H9 (cell line): ENCODE measurements around the gene TMEM63A. TPM values are rescaled to one million over a fixed set of nuclear protein-coding genes. Genes with fewer than 3 reads are reported as not detected.

Experiments used
- DNase-seq: peaks from one replicate; pipeline ENCODE4 v3.0.0-alpha.2; 2017
- H2AFZ ChIP-seq: one replicate; pipeline ENCODE4 v1.6.1; 2013; ENCODE audit warnings: mild to moderate bottlenecking, low read length, control low read depth, moderate library complexity
- H2AK5ac ChIP-seq: 2 replicates; pipeline ENCODE4 v1.6.1; 2013; ENCODE audit warnings: low read length, control low read depth, mixed read lengths; ENCODE audit not compliant: insufficient read length
- H2BK120ac ChIP-seq: one replicate; pipeline ENCODE4 v1.6.1; 2013; ENCODE audit warnings: low read depth, mild to moderate bottlenecking, low read length, control low read depth, inconsistent platforms; ENCODE audit not compliant: poor library complexity, severe bottlenecking
- H2BK12ac ChIP-seq: 2 replicates; pipeline ENCODE4 v1.6.1; 2013; ENCODE audit warnings: low read length, control low read depth, mixed read lengths, low read depth; ENCODE audit not compliant: insufficient read length
- H2BK15ac ChIP-seq: 2 replicates; pipeline ENCODE4 v1.6.1; 2013; ENCODE audit warnings: low read depth, low read length, control low read depth
- H2BK20ac ChIP-seq: one replicate; pipeline ENCODE4 v1.6.1; 2013; ENCODE audit warnings: low read depth, mild to moderate bottlenecking, low read length, control low read depth, inconsistent platforms; ENCODE audit not compliant: poor library complexity, severe bottlenecking
- H2BK5ac ChIP-seq: 2 replicates; pipeline ENCODE4 v1.6.1; 2013; ENCODE audit warnings: low read length, control low read depth, mixed read lengths; ENCODE audit not compliant: insufficient read length
- H3K14ac ChIP-seq: 2 replicates; pipeline ENCODE4 v1.6.1; 2013; ENCODE audit warnings: low read length, control low read depth; ENCODE audit not compliant: insufficient read depth
- H3K18ac ChIP-seq: 2 replicates; pipeline ENCODE4 v1.6.1; 2013; ENCODE audit warnings: low read depth, mild to moderate bottlenecking, mixed read lengths, low read length, control low read depth; ENCODE audit not compliant: insufficient read length
- H3K23ac ChIP-seq: 2 replicates; pipeline ENCODE4 v1.6.1; 2013; ENCODE audit warnings: low read length, control low read depth, mixed read lengths, low read depth; ENCODE audit not compliant: insufficient read length
- H3K23me2 ChIP-seq: 2 replicates; pipeline ENCODE4 v1.6.1; 2013; ENCODE audit warnings: low read depth, mild to moderate bottlenecking, mixed read lengths, low read length, control low read depth; ENCODE audit not compliant: insufficient read length, poor library complexity, severe bottlenecking
- H3K27ac ChIP-seq: 2 replicates; pipeline ENCODE4 v1.5.1; 2013; ENCODE audit warnings: low read length, control low read depth, mixed read lengths, low read depth; ENCODE audit not compliant: insufficient read length
- H3K27me3 ChIP-seq: 2 replicates; pipeline ENCODE4 v1.6.1; 2013; ENCODE audit warnings: low read length, control low read depth, inconsistent platforms; ENCODE audit not compliant: insufficient read depth
- H3K4ac ChIP-seq: 2 replicates; pipeline ENCODE4 v1.6.1; 2013; ENCODE audit warnings: low read depth, mild to moderate bottlenecking, control low read depth, inconsistent platforms, low read length, moderate library complexity
- H3K4me1 ChIP-seq: 2 replicates; pipeline ENCODE4 v1.6.1; 2013; ENCODE audit warnings: low read length, control low read depth, inconsistent platforms; ENCODE audit not compliant: insufficient read depth
- H3K4me2 ChIP-seq: 2 replicates; pipeline ENCODE4 v1.6.1; 2013; ENCODE audit warnings: low read length, control low read depth, mixed read lengths; ENCODE audit not compliant: insufficient read length, insufficient read depth
- H3K56ac ChIP-seq: 2 replicates; pipeline ENCODE4 v1.6.1; 2013; ENCODE audit warnings: low read depth, mild to moderate bottlenecking, mixed read lengths, low read length, control low read depth; ENCODE audit not compliant: insufficient read length
- H3K79me1 ChIP-seq: 2 replicates; pipeline ENCODE4 v1.6.1; 2013; ENCODE audit warnings: low read depth, mild to moderate bottlenecking, moderate library complexity, low read length, control low read depth, inconsistent platforms; ENCODE audit not compliant: insufficient read depth, poor library complexity, severe bottlenecking
- H3K79me2 ChIP-seq: 2 replicates; pipeline ENCODE4 v1.6.1; 2013; ENCODE audit warnings: low read length, control low read depth, inconsistent platforms; ENCODE audit not compliant: insufficient read depth
- H3K9ac ChIP-seq: 2 replicates; pipeline ENCODE4 v1.6.1; 2013; ENCODE audit warnings: low read length, control low read depth, mixed read lengths; ENCODE audit not compliant: insufficient read length; ENCODE audit errors: extremely low read depth
- H3K9me3 ChIP-seq: one replicate; pipeline ENCODE4 v1.6.1; 2013; ENCODE audit warnings: low read depth, low read length, inconsistent platforms; ENCODE audit not compliant: control insufficient read depth
- H3T11ph ChIP-seq: one replicate; pipeline ENCODE4 v1.6.1; 2013; ENCODE audit warnings: mild to moderate bottlenecking, low read length, control low read depth, inconsistent platforms
- H4K20me1 ChIP-seq: one replicate; pipeline ENCODE4 v1.6.1; 2013; ENCODE audit not compliant: control insufficient read depth, insufficient read length, insufficient read depth
- H4K5ac ChIP-seq: 2 replicates; pipeline ENCODE4 v1.6.1; 2013; ENCODE audit warnings: low read depth, mild to moderate bottlenecking, mixed read lengths, low read length, control low read depth; ENCODE audit not compliant: insufficient read length
- H4K8ac ChIP-seq: replicated peaks from 2 replicates; pipeline ENCODE4 v1.6.1; 2013; ENCODE audit warnings: low read length, control low read depth, mixed read lengths, low read depth; ENCODE audit not compliant: insufficient read length
- H4K91ac ChIP-seq: 2 replicates; pipeline ENCODE4 v1.6.1; 2013; ENCODE audit warnings: low read depth, mild to moderate bottlenecking, moderate library complexity, mixed read lengths, low read length, control low read depth; ENCODE audit not compliant: insufficient read length
- H3K27ac Mint-ChIP-seq, 3 experiments: 2 replicates in 2 of 3; 3 replicates in 1 of 3; pipeline ENCODE4 v1.8.0; 2020 to 2021; ENCODE audit warnings: mixed read lengths in 3 of 3, mild to moderate bottlenecking in 1 of 3, moderate library complexity in 1 of 3
- H3K27me3 Mint-ChIP-seq: 2 replicates; pipeline ENCODE4 v1.8.0; 2021; ENCODE audit warnings: low read depth, mild to moderate bottlenecking, moderate library complexity, mixed read lengths
- H3K36me3 Mint-ChIP-seq, 3 experiments: 2 replicates in 2 of 3; 3 replicates in 1 of 3; pipeline ENCODE4 v1.8.0; 2020 to 2021; ENCODE audit warnings: low read depth in 3 of 3, mixed read lengths in 3 of 3; ENCODE audit not compliant: insufficient read depth in 1 of 3
- H3K4me1 Mint-ChIP-seq, 2 experiments: 2 replicates each; pipeline ENCODE4 v1.8.0; 2020; ENCODE audit warnings: mixed read lengths in 2 of 2
- H3K4me3 Mint-ChIP-seq, 2 experiments: 2 replicates in 1 of 2; 3 replicates in 1 of 2; pipeline ENCODE4 v1.8.0; 2020 to 2021; ENCODE audit warnings: mild to moderate bottlenecking in 2 of 2, mixed read lengths in 2 of 2, moderate library complexity in 1 of 2
- H3K9me3 Mint-ChIP-seq, 2 experiments: 2 replicates in 1 of 2; 3 replicates in 1 of 2; pipeline ENCODE4 v1.8.0; 2020; ENCODE audit warnings: mild to moderate bottlenecking in 2 of 2, mixed read lengths in 2 of 2, moderate library complexity in 1 of 2
- WGBS: extraction: QIAGEN DNeasy Blood & Tissue Kit; methylation state at CpG from one replicate; pipeline ENCODE4 v1.1.7; 2013; ENCODE audit warnings: missing lambda C conversion rate, low lambda C conversion rate, mixed read lengths; ENCODE audit not compliant: insufficient read length; ENCODE audit errors: extremely low coverage; 5-methylcytosine and 5-hydroxymethylcytosine counted together
- total RNA-seq: library from RNA; stranded (reverse); gene quantifications from 2 replicates; pipeline ENCODE4 v1.2.1, GENCODE V29; 2021
- TF ChIP-seq, protein P1 (sequence below): fragments of 200-600 bp; sonication (generic); conservative IDR thresholded peaks from 3 replicates; pipeline ENCODE4 v1.8.0; 2021; ENCODE audit warnings: antibody characterized with exemption, mild to moderate bottlenecking

The TMEM63A gene
- total RNA-seq, 1 experiment from 2014 or later: 75.7 TPM

DNA sequence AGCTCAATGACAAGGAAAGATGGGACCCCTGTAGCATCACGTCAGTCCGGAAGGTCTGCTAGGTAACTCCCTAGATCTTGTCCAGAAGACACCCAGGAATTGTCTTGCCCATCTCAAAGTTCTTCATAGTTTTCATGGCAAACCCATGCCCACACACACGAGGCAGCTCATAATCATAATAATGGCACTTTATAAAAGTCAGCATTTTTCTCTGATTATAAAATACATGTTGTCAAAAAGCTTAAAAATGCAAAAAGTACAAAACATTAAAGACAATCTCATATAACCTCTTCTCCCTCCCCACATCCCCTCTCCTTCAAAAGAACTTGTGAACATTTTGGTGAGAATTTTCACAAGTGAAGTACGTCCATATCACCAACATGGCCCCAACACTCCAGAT lies 41.5 kb downstream of the TMEM63A start:
- H3K79me2 ChIP-seq: no peaks in the 10 kb centered on the region
- H2BK12ac ChIP-seq: no peak overlapping the region
- H3K4me3 Mint-ChIP-seq: 0 out of 5 replicates have a peak overlapping the region, but pooled peaks of 1 of the 2 experiments have one; percentile 7
- H3K27ac Mint-ChIP-seq: no peak overlapping the region
- TF ChIP-seq, protein P1, sequence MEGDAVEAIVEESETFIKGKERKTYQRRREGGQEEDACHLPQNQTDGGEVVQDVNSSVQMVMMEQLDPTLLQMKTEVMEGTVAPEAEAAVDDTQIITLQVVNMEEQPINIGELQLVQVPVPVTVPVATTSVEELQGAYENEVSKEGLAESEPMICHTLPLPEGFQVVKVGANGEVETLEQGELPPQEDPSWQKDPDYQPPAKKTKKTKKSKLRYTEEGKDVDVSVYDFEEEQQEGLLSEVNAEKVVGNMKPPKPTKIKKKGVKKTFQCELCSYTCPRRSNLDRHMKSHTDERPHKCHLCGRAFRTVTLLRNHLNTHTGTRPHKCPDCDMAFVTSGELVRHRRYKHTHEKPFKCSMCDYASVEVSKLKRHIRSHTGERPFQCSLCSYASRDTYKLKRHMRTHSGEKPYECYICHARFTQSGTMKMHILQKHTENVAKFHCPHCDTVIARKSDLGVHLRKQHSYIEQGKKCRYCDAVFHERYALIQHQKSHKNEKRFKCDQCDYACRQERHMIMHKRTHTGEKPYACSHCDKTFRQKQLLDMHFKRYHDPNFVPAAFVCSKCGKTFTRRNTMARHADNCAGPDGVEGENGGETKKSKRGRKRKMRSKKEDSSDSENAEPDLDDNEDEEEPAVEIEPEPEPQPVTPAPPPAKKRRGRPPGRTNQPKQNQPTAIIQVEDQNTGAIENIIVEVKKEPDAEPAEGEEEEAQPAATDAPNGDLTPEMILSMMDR: no peak
- H2AFZ ChIP-seq: no peak overlapping the region
- no peak overlapping the region for H4K8ac ChIP-seq
- no peak overlapping the region for H2BK20ac ChIP-seq
- no peak overlapping the region for H4K5ac ChIP-seq
- H2BK120ac ChIP-seq: no peak overlapping the region
- WGBS: no CpG with 5 or more reads among the region's 4 CpGs
- no peaks in the 10 kb centered on the region for H3K23me2 ChIP-seq
- no peaks in the 10 kb centered on the region for H3K4me1 ChIP-seq
- H3T11ph ChIP-seq: no peak overlapping the region
- no peaks in the 10 kb centered on the region for H4K20me1 ChIP-seq
- H3K9me3 ChIP-seq: no peaks in the 10 kb centered on the region
- peaks cover 7 to 10% of the 10 kb centered on the region in 2 experiments for H3K4me1 Mint-ChIP-seq
- no peak for DNase-seq
- peaks cover 13 to 37% (median 23%) of the 10 kb centered on the region in 3 experiments for H3K36me3 Mint-ChIP-seq
- H3K9ac ChIP-seq: no peak overlapping the region
- H2BK15ac ChIP-seq: no peak overlapping the region
- no peaks in the 10 kb centered on the region for H3K79me1 ChIP-seq
- no peak overlapping the region for H2BK5ac ChIP-seq
- H3K27me3 ChIP-seq: no peaks in the 10 kb centered on the region
- no peak overlapping the region for H3K4me2 ChIP-seq
- H3K56ac ChIP-seq: no peak overlapping the region
- no peak overlapping the region for H3K4ac ChIP-seq
- no peak overlapping the region for H3K18ac ChIP-seq
- H3K27me3 Mint-ChIP-seq: no peaks in the 10 kb centered on the region; the same call in 1 of the 2 replicates
- H3K23ac ChIP-seq: no peak overlapping the region
- H3K14ac ChIP-seq: no peak overlapping the region
- H3K9me3 Mint-ChIP-seq: no peaks in the 10 kb centered on the region
- H4K91ac ChIP-seq: no peak overlapping the region
- no peak overlapping the region for H2AK5ac ChIP-seq
- H3K27ac ChIP-seq: no peak overlapping the region
